Right lung (tissue), 5 donors: ENCODE measurements around the gene HSPA4. TPM values are rescaled to one million over a fixed set of nuclear protein-coding genes. Genes with fewer than 3 reads are reported as not detected.

Experiments used
- DNase-seq, 2 donors: peaks; one replicate each; pipeline ENCODE4 v3.0.0-alpha.2; 2013
- polyA plus RNA-seq, 5 donors: library from polyadenylated mRNA; unstranded; fragments of 120-200 nt; gene quantifications; one replicate each; pipeline versions ENCODE4 v1.2.1 to v1.2.3, GENCODE V29; 2013; ENCODE audit warnings: inconsistent platforms in 1 of 5, low replicate concordance in 1 of 5; ENCODE audit not compliant: insufficient read length in 5 of 5, insufficient read depth in 1 of 5

The HSPA4 gene
- polyA plus RNA-seq, 5 donors = 75.2 to 116 (median 93.0) TPM

GRCh38 chr5:133086366-133086875 is 34.6 kb downstream of the HSPA4 start:
- no peak for DNase-seq

- DNase-seq = no peak
These were observed 36.3 kb downstream of the HSPA4 start for GRCh38 chr5:133088064-133088463.

- no peak for DNase-seq
These were observed 39.2 kb downstream of the HSPA4 start for GRCh38 chr5:133091034-133091433.

GRCh38 chr5:133106343-133106742 is 54.5 kb downstream of the HSPA4 start:
- DNase-seq = no peak

- DNase-seq = no peak
These were observed 55.2 kb downstream of the HSPA4 start for GRCh38 chr5:133106761-133107572.

GRCh38 chr5:133108481-133108921 is 56.7 kb downstream of the HSPA4 start:
- no peak for DNase-seq

- no peak for DNase-seq
These were observed 58.1 kb downstream of the HSPA4 start for GRCh38 chr5:133109655-133110483.

- no peak for DNase-seq
These were observed 58.9 kb downstream of the HSPA4 start for GRCh38 chr5:133110709-133111108.

- DNase-seq = peak; percentile 70 to 84
These were observed 59.5 kb downstream of the HSPA4 start for GRCh38 chr5:133111299-133111698.

- no peak for DNase-seq
These were observed 60.3 kb downstream of the HSPA4 start for GRCh38 chr5:133112026-133112660.

GRCh38 chr5:133113331-133114061 is 61.7 kb downstream of the HSPA4 start:
- no peak for DNase-seq

- DNase-seq = no peak
These were observed 62.5 kb downstream of the HSPA4 start for GRCh38 chr5:133114166-133114932.

GRCh38 chr5:133114933-133115310 is 63.1 kb downstream of the HSPA4 start:
- no peak for DNase-seq

GRCh38 chr5:133116601-133117000 is 64.8 kb downstream of the HSPA4 start:
- DNase-seq = no peak

GRCh38 chr5:133117166-133117911 is 65.5 kb downstream of the HSPA4 start:
- DNase-seq = no peak

- DNase-seq = no peak
These were observed 66.2 kb downstream of the HSPA4 start for GRCh38 chr5:133117912-133118445.

GRCh38 chr5:133118741-133119140 is 66.9 kb downstream of the HSPA4 start:
- no peak for DNase-seq

GRCh38 chr5:133119233-133119711 is 67.5 kb downstream of the HSPA4 start:
- no peak for DNase-seq

GRCh38 chr5:133120156-133120750 is 68.4 kb downstream of the HSPA4 start:
- no peak for DNase-seq
